IPS-NIHi7 (cell line): ENCODE data around the gene ZNF333.
A peak's percentile ranks its signal among the peaks of the same experiment; 100 is the strongest.

ENCODE experiments used
- DNase-seq: peaks from one replicate; pipeline ENCODE4 v3.0.0; 2012; ENCODE audit warnings: mixed read lengths; ENCODE audit errors: extremely low spot score

The ZNF333 gene

DNA sequence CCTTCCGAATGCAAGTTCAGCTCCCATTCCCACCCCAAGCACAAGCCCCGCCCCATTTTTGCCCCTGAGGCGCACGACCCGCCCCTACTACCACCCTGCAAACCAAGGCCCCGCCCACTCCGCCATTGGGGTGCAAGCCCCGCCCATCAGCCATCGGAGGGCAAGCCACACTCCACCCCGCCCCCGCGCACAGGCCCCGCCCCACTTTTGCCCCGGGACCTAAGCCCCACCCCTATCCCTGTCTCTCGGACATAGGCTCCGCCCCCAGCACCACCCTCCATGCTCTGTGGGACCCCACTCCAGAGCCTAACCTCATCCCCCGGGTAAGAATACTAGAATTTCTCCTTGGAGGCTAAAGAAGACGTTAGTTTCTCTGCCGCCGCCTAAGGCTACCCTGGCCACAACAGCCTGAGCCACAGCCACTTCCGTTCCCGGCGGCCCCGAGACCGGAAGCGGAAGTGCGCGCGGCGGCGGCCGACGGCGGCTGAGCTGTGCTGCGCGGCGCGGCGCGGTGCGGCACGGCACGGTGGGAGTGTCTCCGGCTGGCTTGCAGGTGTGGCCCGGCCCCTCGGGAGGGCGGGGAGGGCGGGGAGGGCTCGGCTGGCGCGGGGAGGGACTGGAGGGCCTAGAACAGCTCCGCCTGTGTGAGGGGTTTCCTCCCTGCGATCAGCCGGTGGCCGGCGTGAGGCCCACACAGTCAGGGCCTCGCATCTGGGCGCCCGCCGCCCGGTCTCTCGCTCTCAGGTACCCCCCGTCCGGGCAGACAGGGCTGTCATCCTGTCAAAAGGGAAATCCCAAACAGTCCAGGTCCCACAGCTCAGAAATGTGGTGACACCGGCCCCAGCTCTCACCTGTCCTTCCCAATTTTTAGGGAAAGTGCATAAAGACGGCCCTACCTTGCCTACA lies at the start of gene ZNF333:
ZNF333 (plus strand) TSS at position 451 of the 906 bp plus-strand sequence. CDS start 3,444 bp downstream, outside the sequence.
- DNase-seq = peak; percentile 99

DNA sequence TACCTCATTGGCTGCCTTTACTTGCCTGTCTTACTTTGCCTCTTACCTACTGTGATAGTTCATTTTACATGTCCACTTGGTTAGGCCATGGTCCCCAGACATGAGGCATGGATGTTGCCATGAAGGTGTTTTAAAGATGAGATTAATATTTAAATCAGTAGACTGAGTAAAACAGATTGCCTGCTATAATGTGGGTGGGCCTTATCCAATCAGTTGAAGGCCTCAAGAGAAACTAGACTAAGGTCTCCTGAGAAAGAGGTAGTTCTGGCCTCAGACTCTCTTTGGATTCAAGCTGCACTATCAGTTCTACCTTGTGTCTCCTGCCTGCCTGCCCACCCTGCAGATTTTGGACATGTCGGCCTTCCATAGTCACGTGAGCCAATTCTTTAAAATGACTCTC lies 41.3 kb upstream of the ZNF333 start:
- no peak for DNase-seq

DNA sequence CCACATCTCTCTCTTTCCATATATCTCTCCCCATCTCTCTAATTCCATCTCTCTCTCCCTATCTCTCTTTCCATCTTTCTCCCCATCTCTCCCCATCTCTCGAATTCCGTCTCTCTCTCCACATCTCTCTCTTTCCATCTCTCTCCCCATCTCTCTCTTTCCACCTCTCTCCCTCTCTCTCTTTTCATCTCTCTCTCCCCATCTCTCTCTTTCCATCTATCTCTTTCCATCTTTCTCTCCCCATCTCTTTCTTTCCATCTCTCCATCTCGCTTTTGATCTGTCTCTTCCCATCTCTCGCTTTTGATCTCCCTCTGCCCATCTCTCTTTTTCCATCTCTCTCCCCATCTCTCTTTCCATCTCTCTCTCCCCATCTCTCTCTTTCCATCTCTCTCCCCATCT lies 40.8 kb upstream of the ZNF333 start:
- DNase-seq = no peak

DNA sequence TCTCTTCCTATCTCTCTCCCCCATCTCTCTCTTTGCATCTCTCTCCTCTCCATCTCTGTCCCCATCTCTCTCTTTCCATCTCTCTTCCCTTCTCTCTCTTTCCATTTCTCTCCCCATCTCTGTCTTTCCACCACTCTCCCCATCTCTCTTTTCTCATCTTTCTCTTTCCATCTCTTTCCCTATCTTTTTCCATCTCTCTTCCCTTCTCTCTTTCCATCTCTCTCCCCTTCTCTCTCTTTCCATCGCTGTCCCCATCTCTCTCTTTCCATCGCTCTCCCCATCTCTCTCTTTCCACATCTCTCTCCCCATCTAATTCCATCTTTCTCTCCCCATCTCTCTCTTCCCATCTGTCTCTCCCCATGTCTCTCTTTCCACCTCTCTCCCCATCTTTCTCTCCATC lies 39.7 kb upstream of the ZNF333 start:
- no peak for DNase-seq

DNA sequence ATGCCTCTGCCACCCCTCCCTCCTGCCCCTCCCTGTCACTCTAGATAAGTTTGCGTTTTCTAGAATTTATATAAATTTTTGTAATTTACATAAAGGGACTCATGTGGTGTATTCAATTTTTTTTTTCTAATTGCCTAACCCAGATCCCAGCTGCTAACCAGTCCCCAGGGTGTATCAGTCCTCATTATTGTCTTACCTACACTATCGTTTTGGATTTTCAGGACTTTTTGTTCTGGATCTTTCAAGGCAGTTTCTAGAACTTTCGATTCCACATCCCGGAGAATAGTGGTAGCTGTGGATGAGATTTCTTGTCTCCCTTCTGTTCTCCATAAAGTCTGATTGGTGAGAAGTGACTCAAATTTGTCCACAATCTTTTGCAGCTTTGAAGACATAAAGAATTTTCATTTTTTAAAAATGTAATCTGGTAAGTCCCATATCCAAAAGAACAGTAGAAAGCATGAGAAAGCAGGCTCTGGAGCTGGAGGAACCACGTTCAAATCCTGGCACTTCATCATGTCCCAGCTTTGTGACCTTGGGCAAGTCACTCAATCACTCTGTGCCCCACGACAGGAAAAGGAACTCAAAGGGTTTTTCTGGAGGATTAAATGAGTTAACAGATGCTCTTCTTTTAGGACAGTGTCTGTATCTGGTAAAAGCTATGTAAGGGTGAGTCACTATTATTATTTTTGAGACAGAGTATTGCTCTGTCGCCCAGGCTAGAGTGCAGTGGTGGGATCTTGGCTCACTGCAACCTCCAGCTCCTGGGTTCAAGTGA lies 34.9 kb upstream of the ZNF333 start:
- no peak for DNase-seq

DNA sequence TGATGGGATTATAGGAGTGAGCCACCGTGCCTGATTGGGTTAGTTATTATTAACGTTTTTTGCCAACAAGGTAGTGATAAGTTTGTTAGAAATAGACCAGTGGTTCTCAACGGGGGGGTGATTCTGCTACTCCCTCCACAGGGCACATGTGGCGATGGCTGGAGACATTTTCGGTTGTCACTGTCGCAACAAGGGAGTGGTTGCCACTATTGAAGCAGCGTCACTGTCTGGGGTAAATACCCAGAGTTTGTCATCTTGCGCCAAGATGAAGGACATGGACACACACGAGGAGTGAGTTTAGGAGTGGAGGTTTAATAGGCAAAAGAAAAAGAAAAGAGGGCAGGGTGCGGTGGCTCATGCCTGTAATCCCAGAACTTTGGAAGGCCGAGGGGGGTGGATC lies 34.1 kb upstream of the ZNF333 start:
- DNase-seq = no peak

DNA sequence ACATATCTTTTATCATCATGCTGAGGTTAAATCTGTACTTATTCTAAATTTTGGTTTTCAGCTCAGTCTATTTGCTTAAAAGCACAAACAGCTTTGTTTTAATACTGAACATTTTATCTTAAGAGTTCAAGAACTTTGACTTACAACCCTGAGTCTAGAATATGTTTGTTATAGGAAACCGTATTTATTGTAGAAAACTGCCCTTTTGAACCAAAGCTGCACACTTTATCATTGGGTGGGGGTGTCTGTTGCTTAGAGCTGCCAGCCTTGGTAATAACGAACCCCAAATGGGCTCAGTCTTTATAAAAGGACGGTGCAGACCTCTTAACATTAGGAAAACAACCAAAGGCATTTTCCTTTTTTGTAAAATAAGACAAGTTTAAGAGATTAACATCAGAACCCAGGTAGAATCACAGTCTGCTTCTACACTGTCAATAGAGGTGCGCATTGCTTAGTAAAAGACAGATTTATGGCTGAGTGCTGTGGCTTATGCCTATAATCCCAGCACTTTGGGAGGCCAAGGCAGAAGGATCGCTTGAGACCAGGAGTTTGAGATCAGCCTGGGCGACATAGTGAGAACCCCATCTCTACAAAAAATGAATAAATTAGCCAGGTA lies 29.9 kb upstream of the ZNF333 start:
- DNase-seq = no peak

DNA sequence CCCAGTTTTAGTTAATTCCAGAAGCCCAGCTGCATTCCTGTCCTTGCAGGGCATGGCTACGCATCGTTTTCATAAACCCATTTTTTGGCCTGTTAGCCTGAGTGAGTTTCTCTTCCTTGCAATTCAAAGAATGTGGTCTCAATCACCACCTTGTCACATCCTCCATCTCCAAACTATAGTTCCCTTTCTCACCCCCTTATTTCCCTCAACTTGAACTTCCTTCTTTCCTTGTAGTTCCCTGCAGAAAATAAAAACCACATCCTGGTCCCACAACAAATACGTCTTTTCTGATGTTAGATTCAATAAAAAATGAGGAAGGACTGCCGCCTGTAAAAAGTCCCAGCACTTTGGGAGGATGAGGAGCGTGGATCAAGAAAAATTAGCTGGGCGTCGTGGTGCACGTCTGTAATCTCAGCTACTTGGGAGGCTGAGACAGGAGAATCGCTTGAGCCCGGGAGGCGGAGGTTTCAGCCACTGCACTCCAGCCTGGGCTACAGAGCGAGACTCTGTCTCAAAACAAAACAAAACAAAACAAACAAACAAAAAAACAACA lies 28.4 kb upstream of the ZNF333 start:
- no peak for DNase-seq

DNA sequence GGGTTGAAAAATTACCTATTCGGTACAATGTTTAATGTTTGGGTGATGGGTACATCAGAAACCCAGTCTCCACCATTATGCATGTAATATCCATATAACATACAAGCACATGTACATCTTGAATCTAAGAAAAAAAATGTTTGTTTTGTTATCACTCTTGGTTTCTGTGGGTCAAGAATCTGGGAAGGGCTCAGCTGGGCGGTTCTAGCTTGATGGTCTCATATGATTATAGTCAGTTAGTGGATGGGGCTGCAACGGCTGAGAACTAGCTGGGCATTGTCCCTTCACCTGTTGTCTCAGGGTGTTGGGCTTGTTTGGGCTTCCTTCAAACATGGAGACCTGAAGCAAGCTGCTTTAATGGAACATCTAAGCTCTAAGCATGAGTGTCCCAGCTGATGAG lies 19.9 kb upstream of the ZNF333 start:
- no peak for DNase-seq

DNA sequence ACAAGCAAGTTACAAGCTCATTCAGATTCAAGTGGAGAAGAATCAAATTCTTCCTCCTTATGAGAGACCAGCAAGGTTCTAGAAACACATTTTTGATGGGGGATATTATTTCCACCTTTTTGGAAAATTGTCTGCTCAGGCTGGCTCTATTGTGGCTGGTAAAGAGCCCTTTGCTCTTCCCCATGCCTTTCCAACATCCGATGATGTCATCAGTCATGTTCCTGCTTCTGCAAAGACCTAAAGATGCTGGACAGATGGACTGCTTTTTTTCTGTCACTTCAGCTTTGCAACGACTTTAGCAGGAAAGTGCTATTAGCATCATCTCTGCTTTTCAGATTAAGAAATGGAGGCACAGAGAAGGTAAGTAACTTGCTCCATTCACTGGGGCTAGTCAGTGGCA lies 19.4 kb upstream of the ZNF333 start:
- DNase-seq = no peak

DNA sequence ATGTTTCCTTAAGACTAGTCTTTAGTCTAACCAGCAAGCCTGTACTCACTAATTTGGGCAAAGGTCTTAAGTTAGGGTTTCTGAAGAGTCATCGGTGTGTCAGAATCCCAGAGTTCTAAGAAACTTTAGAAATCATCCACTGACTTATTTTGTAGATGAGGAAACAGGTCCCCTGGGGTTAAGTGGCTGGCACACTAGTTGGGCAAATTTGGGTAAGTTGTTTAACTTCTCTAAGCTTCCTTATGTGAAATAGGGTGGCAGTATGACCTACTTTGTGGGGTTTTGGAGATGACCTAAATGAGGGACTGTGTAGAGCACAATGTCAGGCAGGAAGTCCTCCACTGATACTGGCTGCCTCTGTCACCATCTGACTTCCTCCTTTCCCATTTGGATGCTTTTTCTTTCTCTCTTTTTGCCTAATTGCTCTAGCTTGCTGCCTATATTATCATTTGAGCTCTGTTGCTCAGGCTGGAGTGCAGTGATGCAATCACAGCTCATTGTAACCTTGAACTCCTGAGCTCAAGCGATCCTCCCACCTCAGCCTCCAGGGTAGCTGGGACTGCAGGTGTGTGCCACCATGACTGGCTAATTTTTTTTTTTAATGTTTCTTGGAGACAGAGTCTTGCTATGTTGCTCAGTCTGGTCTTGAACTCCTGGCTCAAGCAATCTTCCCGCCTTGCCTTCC lies 17.5 kb upstream of the ZNF333 start:
- no peak for DNase-seq

DNA sequence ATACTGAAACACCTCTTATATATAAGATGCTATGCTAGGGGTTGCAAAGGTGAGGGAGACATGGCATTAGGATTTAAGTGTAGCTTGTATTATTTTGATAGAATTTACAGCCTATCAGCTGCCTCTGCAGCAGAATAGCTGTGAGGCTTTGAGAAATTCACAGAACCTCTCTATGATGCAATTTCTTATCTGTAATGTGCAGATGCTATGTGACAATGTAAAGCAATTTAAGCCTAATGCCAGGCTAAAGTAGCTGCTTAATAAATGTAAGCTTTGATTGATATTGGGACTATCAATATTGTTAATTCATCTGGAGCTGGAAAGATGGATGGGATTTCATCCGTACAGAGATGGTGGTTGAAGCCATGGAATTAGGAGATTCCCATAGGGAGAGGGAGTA lies 16.8 kb upstream of the ZNF333 start:
- no peak for DNase-seq

DNA sequence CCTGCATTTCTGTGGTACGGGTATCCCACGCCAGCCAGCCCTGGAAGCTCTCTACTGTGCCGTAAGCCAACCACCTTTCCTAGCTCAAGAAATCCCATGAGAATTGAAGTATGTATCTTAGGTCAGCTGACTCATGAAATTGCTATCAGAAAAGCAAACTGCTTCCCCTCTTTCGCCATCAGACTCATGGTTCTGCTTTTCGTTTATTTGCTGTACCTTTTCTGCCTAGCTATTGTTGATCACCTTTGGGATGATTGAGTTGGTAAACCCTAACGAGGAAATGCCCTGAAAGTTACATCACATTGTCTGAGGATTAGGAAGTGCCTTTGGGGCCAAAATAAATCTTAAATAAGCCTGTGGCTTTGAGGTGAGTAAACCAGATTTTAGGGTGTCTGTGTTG lies 15.1 kb upstream of the ZNF333 start, which contains the start of gene ADGRE3:
ADGRE3 (minus strand) TSS at position 81 of the 400 bp plus-strand sequence; CDS start at position 7, 74 bp downstream.
- no peak for DNase-seq

DNA sequence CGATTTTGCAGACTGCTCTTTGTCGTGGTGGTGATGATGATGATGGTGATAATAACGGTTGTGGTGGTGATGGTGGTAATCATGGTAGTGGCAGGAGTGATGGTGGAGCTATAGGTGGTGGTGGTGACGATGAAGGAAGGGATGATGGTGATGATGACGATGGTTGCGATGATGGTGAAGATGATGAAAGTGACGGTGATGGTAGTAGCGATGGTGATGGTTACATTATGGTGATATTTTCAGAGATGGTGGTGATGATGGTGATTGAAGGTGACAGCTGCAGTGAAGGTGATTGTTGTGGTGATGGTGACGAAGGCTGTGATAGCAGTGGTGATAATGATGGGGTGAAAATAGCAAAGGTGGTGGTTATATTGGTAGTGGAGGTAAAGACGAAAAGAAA lies 13.1 kb upstream of the ZNF333 start:
- no peak for DNase-seq

DNA sequence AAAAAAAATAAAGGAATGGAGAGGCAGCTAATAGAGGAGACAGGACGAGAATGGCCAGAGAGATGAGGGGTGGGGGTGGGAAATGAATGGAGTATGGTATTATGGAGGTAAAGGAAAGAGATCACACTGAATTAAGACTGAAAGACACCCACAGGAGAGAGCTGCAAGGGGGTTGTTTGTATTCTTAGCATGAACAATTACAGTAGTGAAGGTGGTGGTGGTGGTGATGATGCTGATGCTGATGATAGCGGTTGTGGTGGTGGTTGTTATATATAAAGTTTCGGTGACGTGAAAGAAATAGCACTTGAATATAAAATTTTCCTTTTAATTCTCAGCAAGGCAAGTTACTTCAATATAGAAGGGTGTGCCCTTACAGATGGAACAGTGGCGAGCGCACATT lies 12.4 kb upstream of the ZNF333 start:
- no peak for DNase-seq

DNA sequence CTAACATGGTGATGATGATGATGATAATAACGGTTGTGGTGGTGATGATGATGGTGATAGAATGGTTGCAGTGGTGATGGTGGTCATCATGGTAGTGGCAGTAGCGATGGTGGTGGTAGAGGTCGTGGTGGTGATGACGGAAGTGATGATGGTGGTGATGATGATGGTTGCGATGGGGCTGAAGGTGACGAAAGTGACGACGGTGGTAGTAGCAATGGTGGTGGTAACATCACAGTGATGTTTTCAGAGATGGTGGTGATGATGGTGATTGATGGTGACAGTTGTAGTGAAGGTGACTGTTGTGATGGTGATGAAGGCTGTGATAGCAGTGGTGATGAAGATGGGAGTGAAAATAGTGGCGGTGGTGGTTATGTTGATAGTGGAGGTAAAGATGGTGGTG lies 11.6 kb upstream of the ZNF333 start:
- DNase-seq = no peak

DNA sequence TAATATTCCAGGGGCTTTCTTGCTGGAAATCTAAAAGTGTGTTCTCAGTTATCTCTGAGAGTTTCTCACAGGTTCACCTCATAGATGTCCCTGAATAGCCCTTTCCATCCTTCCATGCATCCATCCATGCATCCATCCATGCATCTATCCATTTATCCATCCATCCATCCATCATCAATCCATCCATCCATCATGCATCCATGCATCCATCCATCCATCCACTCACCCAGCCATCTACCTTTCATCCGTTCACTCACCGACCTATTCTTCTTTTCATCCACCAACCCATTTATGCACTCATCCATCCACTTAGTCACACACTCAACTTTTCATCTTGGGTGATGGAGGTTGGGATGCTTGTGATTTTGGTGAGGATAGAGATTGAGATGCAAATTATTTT lies 7.8 kb upstream of the ZNF333 start:
- no peak for DNase-seq

DNA sequence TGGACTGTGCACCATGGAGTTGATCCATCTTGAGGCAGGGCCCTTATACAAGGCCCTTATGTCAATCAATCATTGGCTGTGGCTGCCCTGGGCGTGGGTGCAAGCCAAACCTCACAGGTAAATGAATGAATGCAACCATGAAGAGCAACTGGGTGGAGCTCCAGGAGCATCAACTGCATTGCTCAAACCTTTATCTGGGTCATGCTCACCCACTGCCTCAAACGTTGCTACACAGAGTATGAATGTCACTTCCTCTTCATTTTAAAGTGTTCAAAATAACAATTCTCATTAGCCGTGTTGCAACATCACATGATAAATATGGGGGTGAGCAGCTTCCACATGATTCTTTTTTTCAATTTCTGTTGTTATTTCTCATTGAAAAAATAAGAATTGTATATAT lies 6.4 kb upstream of the ZNF333 start:
- DNase-seq = no peak

DNA sequence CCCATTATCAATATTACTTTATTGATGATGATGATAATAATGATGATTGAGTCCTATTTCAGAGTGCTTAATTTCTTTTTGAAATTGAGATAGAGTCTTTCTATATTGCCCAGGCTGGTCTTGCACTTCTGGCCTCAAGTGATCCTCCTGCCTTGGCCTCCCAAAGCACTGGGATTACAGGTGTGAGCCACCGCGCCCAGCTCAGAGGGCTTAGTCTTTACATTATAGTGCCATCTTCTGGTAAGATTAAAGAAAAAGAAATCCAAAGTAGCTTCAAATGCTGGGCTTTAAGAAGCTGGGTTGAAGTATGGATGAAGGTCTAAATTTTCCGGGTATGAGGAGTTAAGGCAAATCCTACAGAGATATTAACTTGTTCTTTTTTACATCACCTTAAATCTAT lies 3.4 kb upstream of the ZNF333 start:
- no peak for DNase-seq

DNA sequence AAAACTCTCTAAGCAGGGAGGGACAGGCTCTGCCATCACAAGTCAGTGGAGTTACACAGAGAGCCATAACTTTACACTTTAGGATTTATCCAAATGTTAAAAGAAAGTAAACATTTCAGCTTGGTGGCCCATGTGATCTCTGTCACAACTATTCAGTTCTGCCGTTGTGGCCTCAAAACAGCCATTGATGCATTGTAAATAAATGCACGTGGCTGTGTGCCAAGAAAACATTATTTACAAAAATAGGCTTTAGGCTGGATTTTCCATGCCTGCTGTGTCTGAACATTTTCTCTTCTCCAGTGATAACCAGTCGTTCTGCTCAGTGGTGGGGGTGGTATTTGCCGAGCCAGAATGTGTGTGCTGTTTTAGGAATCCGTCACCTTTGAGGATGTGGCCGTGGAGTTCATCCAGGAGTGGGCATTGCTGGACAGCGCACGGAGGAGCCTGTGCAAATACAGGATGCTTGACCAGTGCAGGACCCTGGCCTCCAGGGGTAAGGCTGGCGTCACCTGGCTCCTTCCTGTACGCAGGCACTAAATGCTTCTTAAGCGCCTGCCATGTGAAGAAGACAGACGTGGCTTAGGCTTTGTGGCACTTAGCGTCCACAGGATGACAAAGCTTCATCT lies 4.9 kb downstream of the ZNF333 start:
- no peak for DNase-seq

DNA sequence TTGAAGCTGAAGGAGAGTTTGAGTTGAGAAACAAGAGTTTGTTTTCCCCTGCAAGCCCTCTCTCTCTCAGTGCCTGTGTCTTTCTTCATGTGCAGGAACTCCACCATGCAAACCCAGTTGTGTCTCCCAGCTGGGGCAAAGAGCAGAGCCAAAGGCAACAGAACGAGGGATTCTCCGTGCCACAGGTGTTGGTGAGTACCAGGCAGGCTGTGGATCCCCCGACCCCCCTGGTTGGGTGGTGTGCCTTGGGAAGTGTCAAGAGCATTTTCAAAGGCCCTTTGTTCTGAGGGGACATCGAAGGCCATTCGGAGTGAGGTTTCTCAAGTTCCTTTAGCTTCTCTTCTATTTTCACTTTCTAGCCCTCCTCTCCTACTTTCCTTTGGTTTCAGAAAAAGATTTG lies 5.6 kb downstream of the ZNF333 start:
- DNase-seq = no peak
